ENCODE measurements around the gene ANXA2R.
A peak's percentile ranks its signal among the peaks of the same experiment; 100 is the strongest.

Gene ANXA2R

DNA sequence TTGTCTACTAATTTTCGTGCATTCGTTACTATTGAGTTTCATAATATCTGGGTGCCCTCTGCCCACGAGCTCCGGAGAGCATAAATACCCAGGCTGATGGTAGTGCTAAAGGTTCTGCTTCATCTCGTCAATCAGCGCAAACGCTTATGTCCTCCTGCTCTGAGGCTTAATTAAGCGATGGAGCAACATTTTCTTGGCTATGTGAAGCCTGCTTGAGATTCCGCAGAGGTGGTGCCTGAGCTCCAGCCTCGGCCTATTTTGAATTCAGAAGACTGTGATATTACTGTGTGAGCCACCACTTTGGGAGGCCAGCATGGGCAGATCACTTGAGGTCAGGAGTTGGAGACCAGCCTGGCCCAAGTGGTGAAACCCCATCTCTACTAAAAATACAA is 44.8 kb downstream of the ANXA2R start:
- DNase-seq: peak; percentile 24

DNA sequence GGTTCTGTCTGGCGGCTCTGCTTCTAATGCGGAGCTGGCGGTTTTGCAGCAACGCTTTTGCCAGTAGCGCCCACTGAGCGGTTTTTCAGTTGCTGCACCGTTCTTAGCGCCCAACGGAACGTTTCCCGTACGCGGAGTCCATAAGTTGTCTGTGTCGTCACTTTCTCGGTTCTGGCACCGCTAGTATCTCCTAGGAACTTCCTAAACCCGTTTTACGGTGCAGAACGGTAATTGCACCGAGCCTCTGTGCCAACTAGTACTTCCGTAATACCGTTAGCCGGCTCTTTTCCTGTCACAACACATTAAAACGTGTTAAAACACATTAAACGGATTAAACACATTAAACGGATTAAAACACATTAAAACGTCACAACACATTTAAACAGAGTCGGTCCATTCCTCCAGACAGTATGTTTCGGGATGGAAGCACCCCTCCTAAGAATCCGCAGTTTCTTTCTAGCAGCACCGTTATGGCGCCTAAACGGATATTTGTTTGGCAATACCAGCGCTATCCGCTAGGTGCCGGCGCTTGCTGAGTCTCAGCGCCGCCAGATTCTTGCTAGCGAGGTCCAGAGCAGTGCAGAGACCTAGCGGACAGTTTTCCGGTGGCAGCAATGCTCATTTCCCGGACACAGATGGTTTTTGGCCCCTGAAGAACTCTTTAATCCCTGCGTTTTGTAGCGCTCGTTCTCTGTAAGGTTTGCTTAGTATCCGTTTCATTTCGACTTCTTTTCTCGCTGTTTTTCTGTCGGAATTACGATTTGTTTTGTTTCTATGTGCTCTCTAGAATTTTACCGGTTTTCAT is 45.4 kb downstream of the ANXA2R start:
- DNase-seq: peak; percentile 94

DNA sequence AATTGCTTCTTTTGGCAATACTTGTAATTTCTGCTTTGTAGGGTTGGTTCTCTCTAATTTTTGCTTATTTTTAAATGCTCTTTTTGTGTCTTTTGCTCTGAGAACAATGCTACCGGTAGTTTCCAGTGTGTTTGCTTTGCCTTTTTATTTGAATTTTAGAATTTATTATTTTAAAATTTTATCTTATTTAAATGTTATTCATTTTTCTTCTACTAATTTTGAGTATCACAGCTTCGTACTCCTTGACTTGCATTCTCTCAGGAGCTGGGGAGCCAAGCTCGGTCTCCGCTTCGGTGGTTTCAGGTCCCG is 45.9 kb downstream of the ANXA2R start:
- DNase-seq: no peak

DNA sequence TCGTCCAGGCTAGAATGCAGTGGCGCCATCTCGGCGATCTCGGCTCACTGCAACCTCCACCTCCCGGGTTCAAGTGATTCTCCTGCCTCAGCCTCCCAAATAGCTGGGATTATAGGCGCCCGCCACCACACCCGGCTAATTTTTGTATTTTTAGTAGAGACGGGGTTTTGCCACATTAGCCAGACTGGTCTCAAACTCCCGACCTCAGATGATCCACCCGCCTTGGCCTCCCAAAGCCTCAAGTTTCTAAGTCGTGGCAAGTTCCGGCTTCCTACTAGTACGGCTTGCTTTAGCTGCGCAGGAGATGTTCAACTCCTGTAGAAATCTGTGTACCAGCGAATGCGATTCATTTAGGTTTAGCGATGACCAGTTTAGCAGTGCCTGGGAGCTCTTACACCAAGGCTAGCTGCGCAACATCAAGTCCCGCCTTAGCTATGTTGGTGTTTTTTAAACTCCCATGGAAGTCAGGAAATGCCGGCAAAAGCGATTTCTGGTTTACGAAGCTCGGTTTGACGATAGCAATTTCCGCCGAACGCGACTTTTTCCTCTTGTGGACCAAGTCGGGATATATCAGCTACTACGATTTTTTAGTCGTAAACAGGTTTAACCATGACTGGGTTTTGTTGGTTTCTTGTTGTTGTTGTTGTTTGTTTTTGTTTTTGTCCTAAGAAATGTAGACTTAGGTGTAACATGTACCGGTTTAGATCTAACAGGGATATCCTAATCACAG is 46.4 kb downstream of the ANXA2R start:
- DNase-seq: peak; percentile 77

DNA sequence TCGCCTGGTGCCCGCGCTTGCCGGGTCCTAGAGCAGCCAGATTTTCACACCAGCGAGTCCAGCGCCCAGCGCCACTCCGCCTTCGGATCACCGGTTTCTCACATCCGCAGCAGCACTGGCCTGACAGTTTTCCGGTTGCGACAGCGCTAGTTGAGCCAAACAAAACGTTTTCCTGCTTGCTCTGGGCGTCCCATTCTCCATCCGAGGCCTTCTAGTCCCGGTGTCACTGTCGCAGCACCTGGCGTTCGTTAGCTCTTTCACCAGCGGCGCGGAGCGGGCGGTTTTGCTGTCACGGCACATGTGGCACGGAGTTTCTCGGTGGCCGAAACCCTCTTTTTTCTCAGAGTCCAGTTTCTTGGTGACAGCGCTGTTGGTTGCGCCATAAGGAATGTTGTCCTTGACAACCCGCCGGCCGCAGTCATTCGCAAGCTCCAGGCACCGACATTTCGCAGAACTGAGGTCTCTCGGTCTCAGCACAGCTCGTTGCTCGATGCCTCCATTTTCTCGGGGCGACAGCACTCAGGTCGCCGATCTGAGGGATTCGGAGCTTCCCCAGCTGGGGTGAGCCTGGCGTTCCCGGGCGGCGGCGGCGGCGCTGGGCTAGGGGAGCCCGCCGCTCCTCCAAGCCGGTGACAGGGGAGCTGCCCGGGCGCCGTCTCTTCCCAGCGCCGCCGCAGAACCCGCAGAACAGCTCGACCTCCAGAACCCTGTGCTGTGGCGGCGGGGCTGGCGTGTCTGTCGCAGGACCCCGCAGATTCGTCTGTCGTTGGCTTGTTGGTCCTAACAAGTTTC is 47.8 kb downstream of the ANXA2R start:
- peak; percentile 89 for DNase-seq

DNA sequence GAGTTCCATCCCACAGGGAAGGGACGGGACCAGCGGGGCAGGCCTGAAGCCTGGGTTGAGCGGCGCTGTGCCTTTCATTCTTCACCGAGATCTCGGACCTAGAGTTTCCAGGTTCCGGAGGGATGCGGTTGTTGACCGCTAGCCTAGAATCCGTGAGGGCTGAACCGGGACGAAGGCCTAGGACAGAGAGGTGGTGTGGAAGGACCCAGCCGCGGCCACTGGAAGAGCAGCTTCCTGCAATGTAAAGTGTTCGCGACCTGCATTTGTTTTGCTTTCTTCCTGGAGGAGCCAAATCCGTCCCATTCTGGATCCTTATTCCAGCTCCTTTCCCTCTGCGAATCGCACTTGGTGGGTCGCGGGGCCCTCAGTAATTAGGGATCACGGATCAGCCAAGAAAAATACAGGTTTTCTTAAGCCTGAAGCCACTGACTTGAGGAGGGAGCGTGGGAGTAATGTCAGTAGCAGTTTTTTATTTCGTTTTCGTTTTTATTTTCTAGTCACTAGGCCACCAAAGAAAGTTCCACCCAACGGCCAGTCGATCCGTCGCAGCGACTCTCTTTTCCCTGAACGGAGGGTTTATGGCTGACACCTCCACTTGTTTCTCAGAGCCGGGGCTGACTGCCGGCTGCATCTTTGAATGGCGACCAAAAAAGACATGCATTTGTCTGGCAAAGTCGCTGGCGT is 48.6 kb downstream of the ANXA2R start:
- no peak for DNase-seq

DNA sequence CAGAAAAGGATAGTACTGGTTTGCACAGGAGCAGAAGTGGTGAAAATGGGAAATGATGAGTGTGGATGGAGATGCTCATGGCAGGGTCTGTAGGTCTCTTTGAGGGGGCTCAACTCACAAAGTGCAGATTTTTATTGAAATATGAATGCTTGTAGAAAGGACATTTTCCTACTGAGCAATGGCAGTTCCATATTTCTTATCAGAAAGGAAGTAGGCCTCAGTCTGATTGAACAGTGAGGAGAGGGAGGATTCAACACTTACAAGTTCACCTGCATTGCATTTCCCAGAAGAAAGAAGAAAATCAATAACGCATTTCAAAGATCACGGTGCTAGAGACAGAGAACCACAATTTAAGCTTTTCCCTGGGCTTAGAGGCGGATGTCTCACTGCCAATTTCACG is 49.2 kb downstream of the ANXA2R start:
- DNase-seq: no peak

All from fibroblast of skin of scalp (primary cell).